Measurements from ENCODE around the gene FXN. TPM values are rescaled to one million over a fixed set of nuclear protein-coding genes. Genes with fewer than 3 reads are reported as not detected.

Gene FXN
- total RNA-seq, 2 experiments from 2014 or later, result 21.0 to 21.8 TPM

GRCh38 chr9:69003051-69003450 lies 32.5 kb upstream of the FXN start:
- H3K27ac Mint-ChIP-seq, result no peak overlapping the region
- H3K4me1 Mint-ChIP-seq (ENCODE audit: low read depth), result peaks cover 2% of the 10 kb centered on the region
- no peak overlapping the region for H3K4me3 Mint-ChIP-seq
- no peaks in the 10 kb centered on the region for H3K36me3 Mint-ChIP-seq (ENCODE audit: low read depth)
- ChIA-PET POLR2A (interaction anchor here (0.6 to 1.1 kb wide), 2 partner anchors 32 to 298 kb away, joined by 3 to 4 read pairs; partner anchors contain the start of gene FXN), CTCF (interaction anchor here (1.3 kb wide), 1 partner anchor 419 kb away, joined by 3 read pairs; no protein-coding TSS in a partner anchor)
- intact Hi-C loops (cut with micrococcal nuclease), result no loop called here
- ATAC-seq (no peak), DNase-seq (no peak)
- no peak for TF ChIP-seq CTCF (IDR thresholded peaks at IDR 0.05)
- peaks cover 3% of the 10 kb centered on the region for H3K27me3 Mint-ChIP-seq
- no peaks in the 10 kb centered on the region for H3K9me3 Mint-ChIP-seq

DNA sequence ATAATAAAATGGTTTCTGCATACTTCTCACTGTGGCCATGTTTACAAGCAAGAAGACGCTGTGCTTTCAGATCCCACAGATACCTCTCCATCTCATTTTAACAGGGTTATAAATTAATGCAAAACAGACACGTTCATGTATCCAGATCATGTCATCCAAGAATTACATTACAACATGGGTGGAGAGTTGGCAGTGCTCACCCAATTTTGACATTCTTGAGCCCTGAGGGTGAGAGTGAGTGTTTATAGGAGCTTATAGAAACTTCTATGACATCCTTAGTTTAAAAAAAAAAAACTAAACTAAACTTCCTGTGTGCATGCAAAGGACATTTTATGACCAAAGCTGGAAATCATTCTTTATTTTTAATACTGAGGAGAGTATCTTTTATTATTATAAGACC lies 30.7 kb upstream of the FXN start:
- no peak overlapping the region for H3K4me3 Mint-ChIP-seq
- DNase-seq, result no peak
- no peaks in the 10 kb centered on the region for H3K4me1 Mint-ChIP-seq (ENCODE audit: low read depth)
- ChIA-PET CTCF (no interaction called here), POLR2A (no interaction called here)
- H3K9me3 Mint-ChIP-seq, result no peaks in the 10 kb centered on the region
- ATAC-seq, result no peak
- no peaks in the 10 kb centered on the region for H3K36me3 Mint-ChIP-seq (ENCODE audit: low read depth)
- TF ChIP-seq CTCF (IDR thresholded peaks at IDR 0.05), result no peak
- no peak overlapping the region for H3K27ac Mint-ChIP-seq
- peaks cover 3% of the 10 kb centered on the region for H3K27me3 Mint-ChIP-seq
- intact Hi-C loops (cut with micrococcal nuclease), result no loop called here

GRCh38 chr9:69009708-69010107 lies 25.8 kb upstream of the FXN start:
- POLR2A ChIA-PET, result no interaction called here
- peaks cover 15% of the 10 kb centered on the region for H3K27me3 Mint-ChIP-seq
- no peaks in the 10 kb centered on the region for H3K36me3 Mint-ChIP-seq (ENCODE audit: low read depth)
- TF ChIP-seq CTCF (IDR thresholded peaks at IDR 0.05), result no peak
- no peaks in the 10 kb centered on the region for H3K9me3 Mint-ChIP-seq
- CTCF ChIA-PET, result interaction anchor here (1.0 to 1.9 kb wide), 3 partner anchors 10 to 19 kb away, joined by 3 to 10 read pairs (median 5); no protein-coding TSS in a partner anchor
- ATAC-seq, result no peak
- H3K27ac Mint-ChIP-seq, result no peak overlapping the region
- intact Hi-C loops (cut with micrococcal nuclease), result no loop called here
- no peak overlapping the region for H3K4me3 Mint-ChIP-seq
- H3K4me1 Mint-ChIP-seq (ENCODE audit: low read depth), result peaks cover 9% of the 10 kb centered on the region
- no peak for DNase-seq

- peaks cover 16% of the 10 kb centered on the region for H3K27me3 Mint-ChIP-seq
- intact Hi-C loops (cut with micrococcal nuclease), result no loop called here
- POLR2A ChIA-PET, result no interaction called here
- CTCF ChIA-PET, result interaction anchor here (1.1 to 1.2 kb wide), 2 partner anchors 14 to 16 kb away, joined by 3 to 4 read pairs; no protein-coding TSS in a partner anchor
- no peak overlapping the region for H3K4me3 Mint-ChIP-seq
- no peak for TF ChIP-seq CTCF (IDR thresholded peaks at IDR 0.05)
- ATAC-seq, result no peak
- no peaks in the 10 kb centered on the region for H3K9me3 Mint-ChIP-seq
- no peak for DNase-seq
- no peak overlapping the region for H3K27ac Mint-ChIP-seq
- H3K4me1 Mint-ChIP-seq (ENCODE audit: low read depth), result peaks cover 9% of the 10 kb centered on the region
- H3K36me3 Mint-ChIP-seq (ENCODE audit: low read depth), result no peaks in the 10 kb centered on the region
Observed at GRCh38 chr9:69012696-69013381, 22.7 kb upstream of the FXN start.

DNA sequence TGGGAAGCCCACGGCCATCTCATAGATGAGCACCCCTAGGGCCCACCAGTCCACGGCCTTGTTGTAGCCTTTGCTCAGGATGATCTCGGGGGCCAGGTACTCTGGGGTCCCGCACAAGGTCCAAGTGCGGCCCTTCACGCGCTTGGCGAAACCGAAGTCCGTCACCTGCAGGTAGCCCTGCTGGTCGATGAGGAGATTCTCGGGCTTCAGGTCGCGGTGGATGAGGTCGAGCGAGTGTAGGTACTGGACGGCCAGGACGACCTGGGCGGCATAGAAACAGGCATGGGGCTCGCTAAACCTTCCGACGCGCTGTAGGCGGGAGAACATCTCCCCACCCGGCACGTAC lies 22.2 kb upstream of the FXN start:
- intact Hi-C loops (cut with micrococcal nuclease), result no loop called here
- H3K9me3 Mint-ChIP-seq, result no peaks in the 10 kb centered on the region
- DNase-seq (no peak), ATAC-seq (no peak)
- CTCF ChIA-PET, result interaction anchor here (1.2 kb wide), 1 partner anchor 15 kb away, joined by 4 read pairs; no protein-coding TSS in a partner anchor
- POLR2A ChIA-PET, result no interaction called here
- TF ChIP-seq CTCF (IDR thresholded peaks at IDR 0.05), result no peak
- peaks cover 9% of the 10 kb centered on the region for H3K4me1 Mint-ChIP-seq (ENCODE audit: low read depth)
- H3K27me3 Mint-ChIP-seq, result peaks cover 16% of the 10 kb centered on the region
- H3K4me3 Mint-ChIP-seq, result no peak overlapping the region
- no peaks in the 10 kb centered on the region for H3K36me3 Mint-ChIP-seq (ENCODE audit: low read depth)
- no peak overlapping the region for H3K27ac Mint-ChIP-seq

All from activated CD8-positive, alpha-beta T cell treated with anti-CD3 and anti-CD28 coated beads for 36 hours (primary cell).